Activated CD4-positive, alpha-beta T cell treated with anti-CD3 and anti-CD28 coated beads, Interleukin-2, amount 50 U/mL, for 1 hour (primary cell): ENCODE data around the gene CFD.

ENCODE experiments used
- DNase-seq: peaks from one replicate; pipeline ENCODE4 v3.0.0-alpha.2; 2020

Gene CFD

GRCh38 chr19:892243-892893 lies 32.9 kb downstream of the CFD start:
- no peak for DNase-seq

GRCh38 chr19:892894-893689 lies 33.6 kb downstream of the CFD start, which contains the start of the genes MED16 and RNU6-9:
Gene MED16, minus strand, starts transcription at chr19:893187. Its CDS starts 2,056 bp downstream, at chr19:891131.
Gene RNU6-9, plus strand, starts transcription at chr19:893484.
- peak; percentile 88 for DNase-seq

DNA sequence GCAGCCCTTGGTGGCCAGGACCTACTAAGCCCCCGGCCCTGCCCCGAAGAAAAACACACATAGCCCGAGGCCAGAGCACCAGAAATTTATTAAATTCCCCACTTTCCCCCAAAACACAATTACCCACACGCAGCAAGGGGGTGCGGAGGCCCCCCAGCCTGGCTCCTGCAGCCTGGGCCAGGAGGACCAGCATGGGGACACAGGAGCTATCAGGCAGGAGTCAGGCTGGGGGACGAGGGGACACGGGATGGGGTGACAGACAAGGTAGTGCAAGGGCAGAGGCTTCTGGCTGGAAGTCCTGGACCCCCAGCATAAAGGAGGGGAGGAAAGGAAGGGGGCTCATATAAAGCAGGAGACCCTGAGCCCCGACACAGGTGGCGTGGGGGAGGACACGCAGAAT lies 37.0 kb downstream of the CFD start:
- no peak for DNase-seq

GRCh38 chr19:896999-897398 lies 37.5 kb downstream of the CFD start:
- DNase-seq: no peak

GRCh38 chr19:897442-898039 lies 38.1 kb downstream of the CFD start:
- DNase-seq: no peak

DNA sequence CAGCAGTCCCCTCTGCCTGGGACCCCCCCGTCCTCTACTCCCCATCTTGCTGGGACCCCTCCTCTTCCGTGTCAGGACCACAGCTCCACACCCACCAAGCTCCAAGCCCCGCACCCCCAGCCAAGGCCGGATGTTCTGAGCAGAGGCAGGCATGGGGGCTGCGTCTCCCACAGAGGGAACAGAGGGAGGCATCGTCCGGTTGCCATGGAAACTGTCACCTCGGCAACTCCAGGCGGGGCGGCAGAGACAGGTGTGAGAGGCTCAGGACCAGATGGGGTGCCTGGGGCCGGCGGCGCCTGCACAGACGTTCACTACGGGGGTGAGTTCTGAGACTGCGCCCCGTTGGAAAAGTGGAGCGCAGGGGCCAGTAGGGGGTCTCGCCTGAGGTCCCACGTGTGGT lies 39.2 kb downstream of the CFD start:
- DNase-seq: peak; percentile 41

DNA sequence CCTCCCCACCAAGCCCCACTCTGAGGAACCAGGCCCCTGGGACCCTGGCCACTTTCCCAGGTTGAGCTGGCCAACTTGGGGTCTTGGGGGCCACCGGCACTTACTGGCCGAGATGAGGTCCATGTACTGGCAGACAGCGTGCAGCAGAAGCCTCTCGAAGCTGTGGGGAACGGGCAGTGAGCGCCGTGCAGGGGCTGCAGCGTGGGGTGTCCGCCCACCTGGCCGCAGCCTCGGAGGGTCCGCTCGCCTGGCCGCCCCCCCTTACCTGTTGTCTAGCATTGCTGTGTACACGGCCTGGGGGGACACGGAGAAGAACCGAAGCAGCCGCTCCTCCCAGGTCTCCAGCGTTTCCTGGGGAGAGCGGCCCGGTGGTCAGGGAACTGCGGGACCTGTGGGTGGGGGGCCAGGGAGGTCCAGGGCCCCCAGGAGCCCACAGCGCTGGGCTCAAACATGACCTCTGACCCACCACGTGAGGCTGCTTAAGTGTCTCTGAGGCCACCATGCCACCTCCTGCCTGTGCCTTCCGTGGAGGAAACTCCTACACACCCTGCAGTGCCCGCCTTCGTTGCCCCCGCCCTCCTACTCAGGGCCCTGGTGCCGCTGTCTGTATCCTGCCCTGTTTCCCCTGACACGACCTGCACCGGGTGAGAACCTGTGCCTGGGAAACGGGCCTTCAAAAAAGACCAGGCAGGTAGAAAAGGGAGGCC lies 40.0 kb downstream of the CFD start:
- no peak for DNase-seq

- DNase-seq: no peak
Observed at GRCh38 chr19:900043-900301, 40.5 kb downstream of the CFD start.

DNA sequence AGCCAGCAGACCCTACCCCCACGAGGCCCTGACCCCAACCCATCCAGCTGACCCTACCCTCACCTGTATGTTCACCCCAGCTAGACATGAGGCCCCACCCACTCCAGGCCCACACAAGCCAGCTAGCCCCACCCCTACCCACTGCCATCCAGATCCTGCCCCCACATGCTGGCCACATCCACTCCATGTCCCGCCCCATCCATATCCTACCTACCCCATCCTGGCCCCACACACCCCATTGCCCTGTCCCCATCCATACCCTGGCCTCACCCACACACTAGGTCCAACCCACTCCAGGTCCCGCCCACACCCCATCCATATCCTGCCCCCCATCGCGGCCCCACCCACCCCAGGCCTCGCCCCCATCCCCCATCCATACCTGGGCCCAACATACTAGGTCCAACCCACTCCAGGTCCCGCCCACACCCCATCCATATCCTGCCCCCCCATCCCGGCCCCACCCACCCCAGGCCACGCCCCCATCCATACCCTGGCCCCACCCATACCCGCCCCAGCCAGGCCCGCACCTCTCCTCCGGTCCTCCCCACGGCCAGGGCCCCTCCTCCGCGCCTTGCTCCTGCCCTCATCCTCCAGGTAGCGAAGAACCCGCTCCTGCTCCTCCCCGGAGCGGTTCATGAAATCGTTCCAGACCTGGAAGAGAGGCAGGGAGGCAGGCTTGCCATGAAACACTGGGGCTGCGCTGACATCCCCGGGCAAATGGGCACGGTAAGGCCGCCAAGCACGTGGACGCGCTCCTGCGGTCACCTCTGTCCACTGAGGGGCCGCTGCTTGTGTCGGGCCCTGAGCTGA lies 41.0 kb downstream of the CFD start:
- peak; percentile 36 for DNase-seq

GRCh38 chr19:901216-902092 lies 42.0 kb downstream of the CFD start:
- no peak for DNase-seq

GRCh38 chr19:902093-902370 lies 42.6 kb downstream of the CFD start:
- no peak for DNase-seq

DNA sequence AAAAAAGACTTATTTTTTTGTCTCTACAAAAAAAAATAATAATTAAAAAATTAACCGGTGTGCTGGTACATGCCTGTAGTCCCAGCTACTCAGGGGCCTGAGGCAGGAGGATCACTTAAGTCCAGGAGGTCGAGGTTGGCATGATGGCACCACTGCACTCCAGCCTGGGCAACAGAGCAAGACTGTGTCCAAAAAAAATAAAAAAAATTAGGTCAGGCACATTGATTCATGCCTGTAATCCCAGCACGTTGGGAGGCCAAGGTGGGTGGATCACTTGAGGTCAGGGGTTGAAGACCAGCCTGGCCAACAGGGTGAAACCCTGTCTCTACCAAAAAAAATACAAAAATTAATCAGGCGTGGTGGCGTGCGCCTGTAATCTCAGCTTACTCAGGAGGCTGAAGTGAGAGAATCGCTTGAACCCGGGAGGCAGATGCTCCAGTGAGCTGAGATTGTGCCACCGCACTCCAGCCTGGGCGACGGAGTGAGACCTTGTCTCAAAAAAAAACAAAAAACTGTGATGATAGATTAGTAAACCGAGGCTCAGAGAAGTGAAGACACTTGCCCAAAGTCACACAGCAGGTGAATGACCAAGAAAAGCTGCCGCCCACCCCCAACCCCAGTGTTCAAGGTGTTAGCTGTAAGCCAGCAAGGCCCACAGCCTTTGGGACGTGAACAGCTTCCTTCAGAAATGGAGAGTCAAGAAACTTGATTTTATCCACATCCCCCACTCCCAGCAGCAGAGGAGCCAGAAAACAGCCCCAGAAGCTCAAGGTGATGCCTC lies 43.2 kb downstream of the CFD start:
- DNase-seq: no peak

DNA sequence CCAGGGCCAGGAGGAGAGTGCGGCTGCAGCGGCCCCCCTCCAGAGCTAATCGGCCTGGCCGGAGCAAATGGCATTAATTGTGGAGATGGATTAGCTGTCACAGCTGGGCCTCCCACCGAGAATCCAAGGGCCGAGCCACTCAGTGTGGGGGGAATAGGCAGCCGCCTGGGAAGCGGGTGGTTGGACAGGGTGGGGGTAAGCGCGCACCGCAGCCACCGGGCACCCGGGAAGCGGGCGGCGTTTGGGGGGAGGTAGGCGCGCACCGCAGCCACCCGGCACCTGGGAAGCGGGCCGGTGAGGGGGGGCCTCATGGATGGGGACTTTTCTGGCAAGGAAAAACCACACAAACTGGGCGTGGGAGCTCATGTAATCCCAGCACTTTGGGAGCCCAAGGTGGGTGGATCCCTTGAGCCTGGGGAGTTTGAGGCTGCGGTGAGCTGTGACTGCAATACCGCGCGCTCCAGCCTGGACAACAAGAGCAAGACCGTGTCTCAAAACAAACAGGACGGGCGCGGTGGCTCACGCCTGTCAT lies 43.9 kb downstream of the CFD start:
- no peak for DNase-seq

GRCh38 chr19:904545-904944 lies 45.1 kb downstream of the CFD start:
- DNase-seq: no peak

- DNase-seq: no peak
Observed at GRCh38 chr19:906480-906879, 47.0 kb downstream of the CFD start.

DNA sequence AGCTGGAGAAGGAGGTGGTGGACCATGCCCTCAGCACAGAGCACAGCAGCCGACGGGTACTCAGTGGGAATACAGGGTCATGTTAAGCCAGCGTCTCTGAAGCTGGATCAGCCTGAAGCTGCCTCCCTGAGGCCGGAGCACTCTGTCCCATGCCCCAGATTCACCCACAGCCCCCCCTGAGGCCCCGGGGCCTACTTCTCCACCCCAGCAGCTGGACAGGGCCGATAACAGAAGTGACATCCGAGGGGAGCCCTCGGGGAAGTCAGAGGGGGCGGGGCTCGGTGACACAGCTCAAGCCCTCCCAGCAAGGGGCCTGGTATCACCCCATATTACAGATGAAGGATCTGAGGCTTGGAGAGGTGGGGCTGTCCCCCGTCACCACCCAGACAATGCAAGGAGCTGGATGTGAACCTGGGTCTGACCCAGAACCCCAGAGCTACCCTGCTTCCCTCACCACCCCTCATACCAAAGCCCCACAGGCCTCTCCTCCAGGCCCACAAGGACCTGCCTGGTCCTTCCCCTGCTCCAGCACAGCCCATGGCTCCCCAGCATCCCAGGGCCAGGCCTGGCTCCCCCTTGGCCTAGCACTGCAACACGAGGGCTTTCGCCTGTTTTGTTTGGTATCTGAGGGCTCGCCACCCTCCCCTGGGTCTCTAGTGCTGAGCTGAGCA lies 47.9 kb downstream of the CFD start:
- DNase-seq: peak; percentile 34

- no peak for DNase-seq
Observed at GRCh38 chr19:911197-912033, 52.0 kb downstream of the CFD start.

DNA sequence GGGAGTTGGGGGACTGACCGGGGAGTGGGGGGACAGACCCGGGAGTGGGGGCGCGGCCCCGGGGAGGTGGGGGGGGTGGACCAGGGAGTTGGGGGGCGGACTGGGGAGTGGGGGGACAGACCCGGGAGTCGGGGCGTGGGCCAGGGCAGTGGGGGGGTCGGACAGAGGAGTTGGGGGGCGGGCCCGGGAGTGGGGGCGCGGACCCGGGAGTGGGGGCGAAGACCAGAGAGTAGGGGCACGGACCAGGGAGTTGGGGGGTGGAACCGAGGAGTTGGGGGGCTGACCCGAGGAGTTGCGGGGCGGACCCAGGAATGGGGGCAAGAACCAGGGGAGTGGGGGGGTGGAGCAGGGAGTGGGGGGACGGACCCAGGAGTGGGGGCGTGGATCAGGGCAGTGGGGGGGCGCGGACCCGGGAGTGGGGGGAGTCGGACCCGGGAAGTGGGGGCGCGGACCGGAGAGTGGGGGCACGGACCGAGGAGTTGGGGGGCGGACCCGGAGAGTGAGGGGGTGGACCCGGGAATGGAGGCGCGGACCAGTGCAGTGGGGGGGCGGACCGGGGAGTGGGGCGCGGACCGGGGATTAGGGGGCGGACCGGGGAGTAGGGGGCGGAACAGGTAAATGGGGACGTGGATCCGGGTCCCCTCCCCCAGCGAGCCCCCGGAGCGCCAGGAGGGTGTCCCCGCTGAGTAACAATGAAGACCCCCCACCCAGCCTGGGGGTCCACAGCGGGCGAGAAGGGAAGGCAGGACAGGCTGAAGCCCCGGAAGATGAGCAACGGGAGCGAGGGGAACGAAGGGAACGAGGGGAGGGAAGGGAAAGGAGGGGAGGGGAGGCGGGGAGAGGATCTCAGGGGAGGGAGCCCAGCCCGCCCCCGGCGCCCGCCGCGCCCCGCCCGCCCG lies 53.0 kb downstream of the CFD start:
- DNase-seq: peak; percentile 51
